MV-4-11 (cell line): Measurements from ENCODE around the gene LMBR1.
"Not testable (repeated sequence)": the region's sequence is repeated elsewhere in the genome, so short reads cannot be mapped to it uniquely, and the experiment has no call there.

Experiments used
- DNase-seq: peaks from one replicate; lab custom pipeline; 2025; lab: John Stamatoyannopoulos, UW

LMBR1 gene

DNA sequence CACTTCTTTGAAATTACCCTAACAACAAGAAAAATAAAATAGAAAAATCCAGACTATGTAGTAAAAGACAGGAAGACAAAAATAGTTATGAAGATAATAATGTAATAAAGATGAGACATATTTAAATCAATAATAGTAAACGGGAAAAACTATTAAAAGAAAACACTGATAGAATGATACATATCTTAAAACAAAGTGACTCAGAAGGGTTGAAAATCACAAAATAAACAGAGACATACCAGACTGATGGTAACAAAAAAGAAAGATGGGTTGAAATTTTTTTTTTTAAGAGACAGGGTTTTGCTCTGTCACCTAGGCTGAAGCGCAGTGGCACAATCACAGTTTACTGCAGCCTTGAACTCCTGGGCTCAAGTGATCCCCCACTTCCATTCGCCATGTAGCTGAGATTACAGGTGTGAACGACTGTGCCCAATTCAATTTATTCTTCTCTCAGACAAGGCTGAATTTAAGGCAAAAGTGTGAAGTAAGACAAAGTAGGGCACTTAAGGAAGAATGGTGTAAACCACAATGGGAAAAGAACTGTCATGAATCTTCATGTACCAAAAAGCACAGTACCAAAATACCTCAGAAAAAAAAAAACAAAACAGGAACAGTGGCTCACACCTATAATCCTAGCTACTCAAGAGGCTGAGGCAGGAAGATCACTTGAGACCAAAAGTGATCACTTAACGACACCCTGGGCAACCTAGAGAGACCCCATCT, 47.4 kb downstream of the LMBR1 start:
- no peak for DNase-seq

DNA sequence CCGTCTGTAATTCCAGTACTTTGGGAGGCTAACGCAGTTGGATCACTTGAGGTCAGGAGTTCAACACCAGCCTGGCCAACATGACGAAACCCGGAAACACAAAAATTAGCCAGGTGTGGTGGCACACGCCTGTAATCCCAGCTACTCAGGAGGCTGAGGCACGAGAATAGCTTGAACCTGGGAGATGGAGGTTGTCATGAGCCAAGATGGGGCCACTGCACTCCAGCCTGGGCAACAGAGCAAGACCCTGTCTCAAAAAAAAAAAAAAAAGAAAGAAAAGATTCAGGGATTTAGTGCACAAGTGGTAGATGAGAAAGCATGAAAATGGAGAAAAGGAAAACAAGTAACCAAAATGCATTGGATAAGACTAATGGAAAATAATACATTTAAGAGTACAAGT, 49.4 kb downstream of the LMBR1 start:
- DNase-seq = not testable (repeated sequence)

DNA sequence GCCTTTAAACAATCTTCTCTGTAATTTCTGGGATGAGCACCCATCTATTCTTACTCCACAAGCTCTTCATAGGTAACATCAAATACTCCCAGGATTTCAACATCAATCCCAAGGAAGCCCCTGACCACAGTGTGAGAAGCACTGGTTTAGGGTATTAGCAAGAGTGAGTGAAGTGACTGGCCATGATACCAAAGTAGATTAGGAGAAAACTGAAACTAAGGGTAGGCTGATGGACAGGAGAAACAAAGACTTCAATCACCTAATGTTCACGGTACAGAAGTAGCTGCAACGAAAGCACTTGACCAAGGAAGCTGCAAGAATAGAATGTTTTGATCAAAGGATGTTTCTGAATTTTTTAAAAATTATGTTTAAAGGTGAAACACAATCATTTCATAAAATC, 49.8 kb downstream of the LMBR1 start:
- no peak for DNase-seq

DNA sequence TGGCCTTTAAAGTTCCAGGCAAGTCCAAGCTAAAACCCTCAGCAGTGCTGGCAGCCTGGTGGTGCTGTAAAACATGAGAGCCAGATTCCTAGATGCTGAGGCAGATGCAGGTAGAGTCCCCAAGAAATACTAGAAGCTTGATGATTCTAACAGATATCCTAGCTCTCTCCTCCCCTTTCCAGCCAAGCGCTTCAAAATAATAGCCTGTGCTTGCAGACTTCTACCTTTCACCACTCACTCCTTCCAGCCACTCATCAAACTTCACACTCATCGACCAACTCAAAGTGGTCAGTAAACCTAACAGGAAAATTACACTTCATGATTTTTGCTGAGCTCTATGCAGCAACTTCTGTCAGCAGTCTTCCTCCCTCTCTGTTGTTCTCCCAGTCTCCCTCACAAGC, 50.2 kb downstream of the LMBR1 start:
- no peak for DNase-seq

GRCh38 chr7:156842317-156842716, 50.7 kb downstream of the LMBR1 start:
- DNase-seq = no peak

DNA sequence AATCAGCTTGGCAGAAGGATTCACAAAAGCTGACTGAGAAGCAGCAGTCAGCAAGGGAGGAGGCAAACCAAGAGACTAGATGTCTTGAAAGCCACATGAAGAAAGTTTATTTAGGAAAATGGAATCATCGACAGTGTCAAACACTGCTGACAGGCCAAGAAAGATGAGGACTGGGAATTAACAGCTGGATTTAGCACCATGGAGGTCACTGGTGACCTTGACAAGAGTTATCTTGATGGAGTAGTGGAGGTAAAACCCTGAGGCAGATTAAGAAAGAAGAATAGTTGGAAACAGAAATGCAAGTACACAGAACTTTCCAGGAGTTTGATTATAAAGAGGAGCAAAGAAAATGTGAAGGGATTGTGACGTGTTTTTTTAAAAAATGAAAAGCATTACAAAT, 51.5 kb downstream of the LMBR1 start:
- no peak for DNase-seq

GRCh38 chr7:156840134-156840533, 52.8 kb downstream of the LMBR1 start:
- DNase-seq = no peak

DNA sequence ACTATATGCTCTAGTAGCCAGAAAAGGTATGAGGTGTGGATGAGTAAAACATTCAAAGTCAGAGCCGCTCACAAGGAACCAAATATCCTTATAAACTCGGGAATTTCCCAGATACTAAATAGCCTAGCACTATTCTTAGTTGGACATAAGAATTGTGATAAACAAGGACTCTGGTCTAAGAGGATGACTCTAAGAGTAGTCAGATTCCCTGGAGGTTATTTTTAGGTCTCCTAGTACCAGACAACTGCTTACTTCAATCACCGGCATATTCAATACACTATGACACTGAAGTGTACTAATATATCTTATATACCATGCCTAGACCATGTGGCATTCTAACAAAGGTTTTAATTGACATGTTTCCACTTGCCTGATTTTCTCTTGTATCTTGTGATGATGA, 56.5 kb downstream of the LMBR1 start:
- no peak for DNase-seq

DNA sequence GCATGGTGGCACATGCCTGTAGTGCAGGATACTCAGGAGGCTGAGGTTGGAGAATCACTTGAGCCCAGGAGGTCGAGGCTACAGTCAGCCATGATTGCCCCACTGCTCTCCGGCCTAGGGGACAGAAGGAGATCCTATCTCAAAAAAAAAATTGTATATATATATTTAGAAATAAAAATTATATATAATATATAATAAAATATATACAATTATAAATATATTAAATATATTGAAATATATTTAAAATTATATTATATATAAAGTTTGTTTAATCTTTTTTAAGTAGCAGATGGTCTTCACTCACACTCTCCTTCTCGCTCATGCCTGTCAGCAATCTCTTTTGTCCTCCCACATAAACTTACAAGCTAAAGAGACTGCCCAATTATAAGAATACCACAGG, 58.5 kb downstream of the LMBR1 start:
- no peak for DNase-seq

- DNase-seq = no peak
Measured at GRCh38 chr7:156833312-156833711, 59.7 kb downstream of the LMBR1 start.

- peak; percentile 71 for DNase-seq
Measured at GRCh38 chr7:156832195-156832877, 60.6 kb downstream of the LMBR1 start.

DNA sequence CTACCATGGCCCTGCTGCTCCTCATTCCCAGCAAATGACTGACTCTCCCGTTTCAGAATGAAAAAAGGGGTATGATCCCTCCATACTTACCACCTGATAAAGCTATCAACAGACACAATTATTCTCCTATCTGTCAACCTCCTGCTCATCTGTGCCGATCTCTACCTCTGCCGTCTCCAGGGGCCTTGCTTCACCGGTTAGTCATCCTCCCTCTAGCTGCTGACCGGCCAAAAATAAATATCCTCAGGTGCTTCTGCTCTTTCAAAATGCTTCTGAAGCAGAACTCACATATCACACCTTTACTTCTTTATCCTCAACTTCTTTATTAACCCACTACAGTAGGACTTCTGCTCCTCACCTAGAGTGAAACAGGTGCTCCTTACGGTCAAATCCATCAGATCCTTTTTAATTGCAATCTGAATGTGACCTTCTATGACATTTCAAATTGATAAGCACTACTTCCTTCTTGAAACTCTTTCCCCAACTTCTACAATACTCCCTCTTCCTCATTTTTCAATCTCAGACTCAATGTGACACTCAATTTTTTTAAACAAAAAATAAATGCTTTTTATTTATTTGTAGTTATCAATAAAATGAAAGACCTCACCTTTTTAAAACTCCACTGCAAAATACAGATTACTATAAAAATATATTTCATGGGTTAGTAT, 63.2 kb downstream of the LMBR1 start:
- DNase-seq = peak; percentile 62

- DNase-seq = peak; percentile 26
Measured at GRCh38 chr7:156827587-156828203, 65.3 kb downstream of the LMBR1 start.

- peak; percentile 34 for DNase-seq
Measured at GRCh38 chr7:156823435-156823834, 69.5 kb downstream of the LMBR1 start.

GRCh38 chr7:156820445-156821063, 72.4 kb downstream of the LMBR1 start:
- DNase-seq = no peak

GRCh38 chr7:156819733-156820295, 73.2 kb downstream of the LMBR1 start:
- DNase-seq = no peak

- DNase-seq = no peak
Measured at GRCh38 chr7:156818133-156818532, 74.8 kb downstream of the LMBR1 start.

DNA sequence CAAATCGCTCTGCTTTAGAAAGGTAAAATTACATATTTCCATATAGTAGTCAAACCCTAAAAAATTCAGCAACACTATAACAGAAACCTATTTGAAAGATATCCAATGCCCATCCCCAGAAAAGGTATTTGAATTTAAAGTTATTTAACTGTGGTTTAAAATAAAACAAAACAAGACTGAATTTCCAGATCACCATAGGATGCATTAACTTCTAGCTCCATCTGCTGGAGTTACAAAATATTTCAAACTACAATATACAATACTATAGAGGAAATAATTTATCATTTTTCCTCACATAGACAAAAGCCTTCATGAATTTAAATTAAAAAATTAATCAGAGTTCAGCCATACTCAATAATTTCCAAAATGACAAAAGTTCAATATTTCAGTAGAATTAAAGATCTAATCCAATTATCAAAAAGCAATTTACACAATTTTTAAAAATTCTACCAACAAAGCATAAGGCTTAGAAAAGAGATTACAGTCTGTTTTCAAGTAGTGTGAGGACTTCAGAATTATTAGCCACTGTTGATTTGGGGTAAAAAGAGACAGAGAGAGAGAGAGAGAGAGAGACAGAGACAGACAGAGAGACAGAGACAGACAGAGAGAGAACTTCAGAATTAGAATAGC, 75.9 kb downstream of the LMBR1 start:
- DNase-seq = peak; percentile 19

DNA sequence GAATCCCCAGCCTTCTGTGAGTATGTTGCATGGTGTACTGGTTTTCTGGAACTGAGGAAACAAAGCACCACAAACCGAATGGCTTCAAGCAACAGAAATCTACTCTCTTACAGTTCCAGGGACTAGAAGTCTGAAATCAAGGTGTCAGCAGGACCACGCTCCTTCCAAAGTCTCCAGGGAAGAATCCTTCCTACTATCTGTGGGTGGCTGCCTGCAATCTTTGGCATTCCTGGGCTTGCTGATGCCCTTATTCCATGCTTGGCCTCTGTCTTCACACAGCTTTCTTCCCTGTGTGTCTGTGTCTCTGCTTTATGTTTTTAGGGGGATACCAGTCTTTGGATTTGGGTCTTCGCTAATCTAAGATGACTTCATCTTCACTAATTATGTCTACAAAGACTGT, 81.3 kb downstream of the LMBR1 start:
- no peak for DNase-seq

DNA sequence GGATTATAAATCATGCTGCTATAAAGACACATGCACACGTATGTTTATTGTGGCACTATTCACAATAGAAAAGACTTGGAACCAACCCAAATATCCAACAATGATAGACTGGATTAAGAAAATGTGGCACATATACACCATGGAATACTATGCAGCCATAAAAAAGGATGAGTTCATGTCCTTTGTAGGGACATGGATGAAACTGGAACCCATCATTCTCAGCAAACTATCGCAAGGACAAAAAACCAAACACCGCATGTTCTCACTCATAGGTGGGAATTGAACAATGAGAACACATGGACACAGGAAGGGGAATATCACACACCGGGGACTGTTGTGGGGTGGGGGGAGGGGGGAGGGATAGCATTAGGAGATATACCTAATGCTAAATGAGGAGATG, 89.3 kb downstream of the LMBR1 start:
- DNase-seq = not testable (repeated sequence)

DNA sequence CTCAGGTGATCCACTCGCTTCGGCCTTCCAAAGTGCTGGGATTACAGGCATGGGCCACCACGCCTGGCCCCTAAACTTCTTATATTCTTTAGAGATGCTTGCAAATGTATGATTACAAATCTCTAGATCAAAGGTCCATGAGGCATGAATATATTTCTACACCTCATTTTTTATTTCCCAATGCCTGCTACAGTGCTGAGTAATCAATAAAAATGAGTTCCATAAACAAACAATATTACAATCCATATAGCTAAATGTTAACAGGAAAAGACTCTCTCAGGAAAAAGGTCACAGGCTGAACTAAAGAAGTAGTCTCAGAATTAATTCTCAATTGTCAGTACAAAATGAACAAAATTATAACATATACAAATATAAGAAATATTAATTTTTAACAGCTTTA, 90.8 kb downstream of the LMBR1 start:
- no peak for DNase-seq

- DNase-seq = no peak
Measured at GRCh38 chr7:156795415-156795814, 97.6 kb downstream of the LMBR1 start.
